Measurements from ENCODE around the gene TYRP1.

GRCh38 chr9:12730927-12731326 is 37.7 kb downstream of the TYRP1 start:
- TF ChIP-seq GATA2 (IDR thresholded peaks at IDR 0.05; ENCODE audit: low read depth, low read length), result no peak
- no peak for TF ChIP-seq GATA3 (IDR thresholded peaks at IDR 0.05; ENCODE audit: low read depth, low read length)

All from SH-SY5Y (cell line).